ENCODE data around the gene DNAJB12.

- TF ChIP-seq, protein P1, sequence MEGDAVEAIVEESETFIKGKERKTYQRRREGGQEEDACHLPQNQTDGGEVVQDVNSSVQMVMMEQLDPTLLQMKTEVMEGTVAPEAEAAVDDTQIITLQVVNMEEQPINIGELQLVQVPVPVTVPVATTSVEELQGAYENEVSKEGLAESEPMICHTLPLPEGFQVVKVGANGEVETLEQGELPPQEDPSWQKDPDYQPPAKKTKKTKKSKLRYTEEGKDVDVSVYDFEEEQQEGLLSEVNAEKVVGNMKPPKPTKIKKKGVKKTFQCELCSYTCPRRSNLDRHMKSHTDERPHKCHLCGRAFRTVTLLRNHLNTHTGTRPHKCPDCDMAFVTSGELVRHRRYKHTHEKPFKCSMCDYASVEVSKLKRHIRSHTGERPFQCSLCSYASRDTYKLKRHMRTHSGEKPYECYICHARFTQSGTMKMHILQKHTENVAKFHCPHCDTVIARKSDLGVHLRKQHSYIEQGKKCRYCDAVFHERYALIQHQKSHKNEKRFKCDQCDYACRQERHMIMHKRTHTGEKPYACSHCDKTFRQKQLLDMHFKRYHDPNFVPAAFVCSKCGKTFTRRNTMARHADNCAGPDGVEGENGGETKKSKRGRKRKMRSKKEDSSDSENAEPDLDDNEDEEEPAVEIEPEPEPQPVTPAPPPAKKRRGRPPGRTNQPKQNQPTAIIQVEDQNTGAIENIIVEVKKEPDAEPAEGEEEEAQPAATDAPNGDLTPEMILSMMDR (IDR thresholded peaks at IDR 0.05; ENCODE audit: low read depth, low read length) = no peak
- TF ChIP-seq EZH2phosphoT487 (IDR thresholded peaks at IDR 0.05; ENCODE audit: low read depth) = no peak
These were observed 57.4 kb downstream of the DNAJB12 start for GRCh38 chr10:72297281-72297804.

Data from OCI-LY3 (cell line).